HepG2 (cell line): ENCODE results near the gene GNRH2. TPM values are rescaled to one million over a fixed set of nuclear protein-coding genes. Genes with fewer than 3 reads are reported as not detected.

ENCODE experiments used
- ATAC-seq: fragments of 200-7000 bp; cut with Tn5 transposase; 3 replicates; pipeline ENCODE4 v1.9.1; 2020; ENCODE audit warnings: mild to moderate bottlenecking, moderate library complexity
- BruUV-seq: library from RNA; stranded (reverse); fragments of 400-500 nt; replicated peaks from 2 replicates; lab custom pipeline; 2021; lab: Mats Ljungman, UMichigan
- CTCF ChIA-PET: fragments of 300-600 bp; formaldehyde crosslinking; extraction: SDS; loops from one replicate; lab custom pipeline; 2021; ENCODE audit warnings: low total read pairs, inconsistent platforms, low intra/inter-chr PET ratio; lab: Yijun Ruan, JAX
- POLR2A ChIA-PET: fragments of 350-600 bp; sonication (Branson Sonifier 250); formaldehyde crosslinking; loops from one replicate; lab custom pipeline; 2020; ENCODE audit warnings: antibody characterized with exemption, inconsistent platforms; lab: Yijun Ruan, JAX
- DNase-seq: peaks from one replicate; pipeline ENCODE4 v3.0.0-alpha.2; 2015; ENCODE audit warnings: low spot score
- FAIRE-seq: peaks from 3 replicates; lab custom pipeline; 2011; peaks lifted over from hg19 to GRCh38; lab: Jason Lieb, UNC
- H2AFZ ChIP-seq: one replicate; pipeline ENCODE4 v1.6.1; 2011; ENCODE audit warnings: low read length, inconsistent platforms
- H3K27ac ChIP-seq: fragments of 300-600 bp; 3 replicates; pipeline ENCODE4 v1.8.0; 2011; ENCODE audit warnings: mixed run types, mild to moderate bottlenecking, mixed read lengths, low read length, inconsistent platforms; ENCODE audit not compliant: insufficient read depth; ENCODE audit errors: extremely low read length
- H3K27me3 ChIP-seq, 2 experiments: fragments of 200-600 bp in 1 of 2; 2 replicates in 1 of 2; 3 replicates in 1 of 2; pipeline versions ENCODE4 v1.6.0 to v1.8.0; 2011; ENCODE audit warnings: low read length in 2 of 2, mild to moderate bottlenecking in 2 of 2, moderate library complexity in 2 of 2, inconsistent platforms in 1 of 2; ENCODE audit not compliant: insufficient read depth in 2 of 2, control insufficient read depth in 1 of 2
- H3K36me3 ChIP-seq, 2 experiments: fragments of 200-600 bp in 1 of 2; replicated peaks in 1 of 2; 2 replicates in 1 of 2; 3 replicates in 1 of 2; pipeline versions ENCODE4 v1.5.1 to v1.8.0; 2011; ENCODE audit warnings: low read length in 2 of 2, inconsistent platforms in 1 of 2; ENCODE audit not compliant: insufficient read depth in 2 of 2, control insufficient read depth in 1 of 2
- H3K4me1 ChIP-seq: 2 replicates; pipeline ENCODE4 v1.5.1; 2012; ENCODE audit warnings: low read length, inconsistent platforms; ENCODE audit not compliant: insufficient read depth
- H3K4me2 ChIP-seq: 2 replicates; pipeline ENCODE4 v1.6.0; 2011; ENCODE audit warnings: low read depth, low read length, inconsistent platforms
- H3K4me3 ChIP-seq, 3 experiments: fragments of 200-600 bp in 1 of 3; sonication (generic), shearing (Covaris generic) in 1 of 3; replicated peaks in 1 of 3; 2 replicates each; pipeline ENCODE4 v1.5.1; 2011 to 2016; ENCODE audit warnings: low read length in 3 of 3, inconsistent platforms in 2 of 3, low read depth in 2 of 3, mild to moderate bottlenecking in 2 of 3, control low read depth in 1 of 3, mixed read lengths in 1 of 3; ENCODE audit not compliant: insufficient read depth in 1 of 3
- H3K79me2 ChIP-seq: one replicate; pipeline ENCODE4 v1.6.1; 2011; ENCODE audit warnings: low read length, inconsistent platforms; ENCODE audit not compliant: insufficient read depth
- H3K9ac ChIP-seq: 2 replicates; pipeline ENCODE4 v1.6.0; 2011; ENCODE audit warnings: mild to moderate bottlenecking, low read depth, low read length, inconsistent platforms; ENCODE audit not compliant: insufficient read depth
- H3K9me3 ChIP-seq: 2 replicates; pipeline ENCODE4 v1.5.1; 2012; ENCODE audit warnings: mild to moderate bottlenecking, low read length
- H4K20me1 ChIP-seq: 2 replicates; pipeline ENCODE4 v1.6.0; 2011; ENCODE audit warnings: inconsistent platforms, mild to moderate bottlenecking, low read length, moderate library complexity; ENCODE audit not compliant: insufficient read depth
- AGO1 ChIP-seq: fragments of 200-400 bp; formaldehyde crosslinking; IDR thresholded peaks from 2 replicates; pipeline ENCODE4 v1.6.1; 2017; ENCODE audit warnings: mild to moderate bottlenecking, low read depth, low read length, moderate library complexity; ENCODE audit not compliant: poor library complexity, severe bottlenecking
- AGO2 ChIP-seq: fragments of 200-400 bp; formaldehyde crosslinking; optimal IDR thresholded peaks from 2 replicates; pipeline ENCODE3; 2017; ENCODE audit warnings: mild to moderate bottlenecking, low read depth, low read length, moderate library complexity
- ARNT2 ChIP-seq: sonication (generic); formaldehyde crosslinking; IDR thresholded peaks from 2 replicates; pipeline ENCODE4 v1.8.0; 2022; ENCODE audit warnings: mild to moderate bottlenecking, low read depth, missing genetic modification reagents, moderate library complexity
- DPF2 ChIP-seq: sonication (generic); formaldehyde crosslinking; IDR thresholded peaks from 2 replicates; pipeline ENCODE4 v1.4.0; 2020; ENCODE audit warnings: mild to moderate bottlenecking, low read depth, missing genetic modification reagents, borderline replicate concordance
- FOSL1 ChIP-seq: sonication (generic); formaldehyde crosslinking; IDR thresholded peaks from 2 replicates; pipeline ENCODE4 v1.9.0; 2021; ENCODE audit warnings: missing genetic modification reagents, borderline replicate concordance
- MAX ChIP-seq: IDR thresholded peaks from 2 replicates; pipeline ENCODE4 v1.6.1; 2012; ENCODE audit warnings: inconsistent platforms
- MTA1 ChIP-seq: sonication (generic); formaldehyde crosslinking; IDR thresholded peaks from 2 replicates; pipeline ENCODE4 v1.4.0; 2020; ENCODE audit warnings: missing genetic modification reagents, mild to moderate bottlenecking, borderline replicate concordance
- NRL ChIP-seq: sonication (generic); formaldehyde crosslinking; IDR thresholded peaks from 2 replicates; pipeline ENCODE4 v1.5.0; 2020; ENCODE audit warnings: missing genetic modification reagents, mild to moderate bottlenecking, moderate library complexity, borderline replicate concordance
- PAF1 ChIP-seq: IDR thresholded peaks from 2 replicates; pipeline ENCODE4 v1.6.1; 2016; ENCODE audit warnings: missing genetic modification reagents, missing compliant biosample characterization
- PITX1 ChIP-seq: sonication (generic); formaldehyde crosslinking; IDR thresholded peaks from 2 replicates; pipeline ENCODE4 v1.5.1; 2020; ENCODE audit warnings: mild to moderate bottlenecking, missing genetic modification reagents
- RORA ChIP-seq: sonication (generic); formaldehyde crosslinking; IDR thresholded peaks from 2 replicates; pipeline ENCODE4 v1.5.0; 2020; ENCODE audit warnings: mild to moderate bottlenecking, missing genetic modification reagents, moderate library complexity
- SP4 ChIP-seq: sonication (generic); formaldehyde crosslinking; IDR thresholded peaks from 2 replicates; pipeline ENCODE4 v1.8.1; 2023; ENCODE audit warnings: mild to moderate bottlenecking, missing genetic modification reagents
- YY1 ChIP-seq: IDR thresholded peaks from 2 replicates; pipeline ENCODE4 v1.6.1; 2011; ENCODE audit warnings: low read length, low read depth, moderate library complexity, mild to moderate bottlenecking; ENCODE audit not compliant: insufficient read depth, insufficient replicate concordance
- ZBTB44 ChIP-seq: sonication (generic); formaldehyde crosslinking; IDR thresholded peaks from 2 replicates; pipeline ENCODE4 v1.4.0; 2020; ENCODE audit warnings: missing genetic modification reagents
- ZBTB49 ChIP-seq: sonication (generic); formaldehyde crosslinking; IDR thresholded peaks from 2 replicates; pipeline ENCODE4 v1.4.0; 2020; ENCODE audit warnings: missing genetic modification reagents, borderline replicate concordance
- ZFP41 ChIP-seq: sonication (generic); formaldehyde crosslinking; IDR thresholded peaks from 2 replicates; pipeline ENCODE4 v1.4.0; 2020; ENCODE audit warnings: mild to moderate bottlenecking, missing genetic modification reagents, borderline replicate concordance
- ZNF260 ChIP-seq: sonication (generic); formaldehyde crosslinking; IDR thresholded peaks from 2 replicates; pipeline ENCODE4 v1.4.0; 2020; ENCODE audit warnings: missing genetic modification reagents, low read depth, mild to moderate bottlenecking, borderline replicate concordance
- ZNF263 ChIP-seq: sonication (generic); formaldehyde crosslinking; IDR thresholded peaks from 2 replicates; pipeline ENCODE4 v1.4.0; 2020; ENCODE audit warnings: missing genetic modification reagents
- ZNF782 ChIP-seq: sonication (generic); formaldehyde crosslinking; IDR thresholded peaks from 2 replicates; pipeline ENCODE4 v1.4.0; 2020; ENCODE audit warnings: missing genetic modification reagents, mild to moderate bottlenecking, borderline replicate concordance
- WGBS: methylation state at CpG from one replicate; pipeline ENCODE4 v1.1.6; 2017; ENCODE audit warnings: low lambda C conversion rate; 5-methylcytosine and 5-hydroxymethylcytosine counted together
- in situ Hi-C: cut with HindIII; loops from 2 replicates; pipeline ENCODE4 v1.10.0; 2017; ENCODE audit warnings: low pct_unique_long_range_greater_than_20kb; ENCODE audit not compliant: extremely low pct_ligation_motif_present
- intact Hi-C: fragments of 100-400 bp; cut with micrococcal nuclease; formaldehyde crosslinking; loops from one replicate; pipeline ENCODE4 v1.10.0; 2022; ENCODE audit not compliant: unreplicated experiment
- polyA plus RNA-seq, 8 experiments: library from polyadenylated mRNA; depleted of rRNA in 3 of 8; stranded (reverse) in 7 of 8; unstranded in 1 of 8; fragments of >200 nt; fragmentation: Illumina TruSeq in 4 of 8; extraction: Trizol in 4 of 8; gene quantifications; 2 replicates each; pipeline versions ENCODE4 v1.2.1 to v1.2.3, GENCODE V29; 2011 to 2016; ENCODE audit warnings: low read depth in 4 of 8, missing spikeins in 1 of 8, mixed read lengths in 1 of 8; ENCODE audit not compliant: insufficient read depth in 1 of 8
- total RNA-seq, 5 experiments: library from RNA; depleted of rRNA; stranded (reverse); fragments of >200 nt; fragmentation: Illumina TruSeq; extraction: Trizol; gene quantifications; 2 replicates each; pipeline ENCODE4 v1.2.3, GENCODE V29; 2016; ENCODE audit warnings: low read depth in 1 of 5

The GNRH2 gene
- total and polyA plus RNA-seq, 2 of the 13 experiments (the other 11 are each of a cell fraction or from before 2014, with no cell fraction given), result 0.28 TPM; not detected in 1

- ATAC-seq (no peak), FAIRE-seq (no peak), DNase-seq (no peak)
- in situ Hi-C loops, result no loop called here
- 93% methylated on average over 3 of the region's 8 CpGs for WGBS
- Histone ChIP-seq H2AFZ (no peak overlapping the region), H3K4me2 (peak overlapping the region; percentile 99), H3K27me3 (no peaks in the 10 kb centered on the region; a peak in 1 of 5 replicates), H3K4me3 (peak overlapping the region in 1 of 3 experiments; percentile 97; a peak in 1 of 6 replicates), H3K9ac (no peak overlapping the region), H3K9me3 (no peaks in the 10 kb centered on the region), H3K36me3 (peaks cover 20 to 30% of the 10 kb centered on the region in 2 experiments), H3K4me1 (peaks cover 42% of the 10 kb centered on the region), H3K27ac (no peak overlapping the region), H4K20me1 (no peaks in the 10 kb centered on the region), H3K79me2 (peaks cover 18% of the 10 kb centered on the region)
- CTCF ChIA-PET, result no interaction called here
- no TSS peak for BruUV-seq
- intact Hi-C loops, result loop anchor here (10.0 kb wide), 1 partner anchor 130 kb away; no protein-coding TSS in a partner anchor
- POLR2A ChIA-PET, result interaction anchor here (1.0 to 2.4 kb wide), 7 partner anchors 9 to 173 kb away, joined by 3 to 10 read pairs (median 5); partner anchors contain the start of gene PTPRA
- no peak for TF ChIP-seq FOSL1 (CRISPR knock-in tag)
- TF ChIP-seq ZBTB49 (CRISPR knock-in tag), result no peak
- no peak for TF ChIP-seq ZNF263
- 0 out of 2 replicates have a peak, but pooled peaks have one; percentile 37 for TF ChIP-seq ZNF260 (CRISPR knock-in tag)
- no peak for TF ChIP-seq ARNT2 (CRISPR knock-in tag)
- TF ChIP-seq YY1, result no peak
- TF ChIP-seq ZBTB44, result no peak
- 0 out of 2 replicates have a peak, but pooled peaks have one; percentile 63 for TF ChIP-seq PAF1 (CRISPR knock-in tag)
- TF ChIP-seq ZNF782 (CRISPR knock-in tag), result 0 out of 2 replicates have a peak, but pooled peaks have one; percentile 26
- peak; percentile 74 for TF ChIP-seq AGO1
- TF ChIP-seq MAX, result no peak
- TF ChIP-seq DPF2 (CRISPR knock-in tag), result 0 out of 2 replicates have a peak, but pooled peaks have one; percentile 24
- peak; percentile 42; the same call in 1 of the 2 replicates for TF ChIP-seq SP4 (CRISPR knock-in tag)
- TF ChIP-seq NRL (CRISPR knock-in tag), result peak; percentile 74; the same call in 1 of the 2 replicates
- TF ChIP-seq ZFP41 (CRISPR knock-in tag), result peak; percentile 10; the same call in 1 of the 2 replicates
- TF ChIP-seq AGO2, result peak; percentile 90
- no peak for TF ChIP-seq RORA (CRISPR knock-in tag)
- TF ChIP-seq MTA1 (CRISPR knock-in tag), result peak; percentile 40; the same call in 1 of the 2 replicates
- 0 out of 2 replicates have a peak, but pooled peaks have one; percentile 14 for TF ChIP-seq PITX1
Observed at GRCh38 chr20:3044336-3044965, 1.0 kb downstream of the GNRH2 start.
